Astrocyte (in vitro differentiated cells and primary cell): ENCODE results near the gene TEX2. TPM values are rescaled to one million over a fixed set of nuclear protein-coding genes. Genes with fewer than 3 reads are reported as not detected.

Experiments
- DNase-seq: peaks from one replicate; pipeline ENCODE4 v3.0.0-alpha.2; 2010; ENCODE audit warnings: low read depth
- FAIRE-seq: peaks from 2 replicates; lab custom pipeline; 2011; peaks lifted over from hg19 to GRCh38; lab: Jason Lieb, UNC
- H2AFZ ChIP-seq: 2 replicates; pipeline ENCODE4 v1.6.0; 2012; ENCODE audit warnings: low read depth, low read length, inconsistent platforms
- H3K27ac ChIP-seq: 2 replicates; pipeline ENCODE4 v1.5.1; 2011; ENCODE audit warnings: low read depth, low read length, inconsistent platforms
- H3K27me3 ChIP-seq: 2 replicates; pipeline ENCODE4 v1.6.0; 2011; ENCODE audit warnings: low read length, inconsistent platforms; ENCODE audit not compliant: insufficient read depth
- H3K36me3 ChIP-seq: 2 replicates; pipeline ENCODE4 v1.5.1; 2011; ENCODE audit warnings: low read length, inconsistent platforms; ENCODE audit not compliant: insufficient read depth
- H3K4me1 ChIP-seq: 2 replicates; pipeline ENCODE4 v1.5.1; 2011; ENCODE audit warnings: low read length, inconsistent platforms; ENCODE audit not compliant: insufficient read depth
- H3K4me2 ChIP-seq: 2 replicates; pipeline ENCODE4 v1.6.0; 2012; ENCODE audit warnings: low read length, inconsistent platforms
- H3K4me3 ChIP-seq: 2 replicates; pipeline ENCODE4 v1.5.1; 2011; ENCODE audit warnings: low read depth, mild to moderate bottlenecking, low read length, inconsistent platforms; ENCODE audit not compliant: insufficient read depth
- H3K79me2 ChIP-seq: 2 replicates; pipeline ENCODE4 v1.6.0; 2012; ENCODE audit warnings: mild to moderate bottlenecking, low read length, inconsistent platforms; ENCODE audit not compliant: insufficient read depth
- H3K9ac ChIP-seq: 2 replicates; pipeline ENCODE4 v1.6.0; 2012; ENCODE audit warnings: mild to moderate bottlenecking, low read length, inconsistent platforms
- H3K9me3 ChIP-seq: 2 replicates; pipeline ENCODE4 v1.5.1; 2012; ENCODE audit warnings: low read depth, mild to moderate bottlenecking, low read length, inconsistent platforms; ENCODE audit not compliant: insufficient read depth
- H4K20me1 ChIP-seq: 2 replicates; pipeline ENCODE4 v1.6.0; 2012; ENCODE audit warnings: low read length, inconsistent platforms; ENCODE audit not compliant: insufficient read depth
- H3K27ac Mint-ChIP-seq: one replicate; pipeline ENCODE4 v1.8.0; 2021; ENCODE audit warnings: mild to moderate bottlenecking, mixed read lengths; ENCODE audit not compliant: unreplicated experiment
- H3K27me3 Mint-ChIP-seq: one replicate; pipeline ENCODE4 v1.8.0; 2021; ENCODE audit warnings: low read depth, mixed read lengths; ENCODE audit not compliant: unreplicated experiment
- H3K36me3 Mint-ChIP-seq: one replicate; pipeline ENCODE4 v1.8.0; 2021; ENCODE audit warnings: low read depth, mixed read lengths; ENCODE audit not compliant: unreplicated experiment
- H3K4me1 Mint-ChIP-seq: one replicate; pipeline ENCODE4 v1.8.0; 2021; ENCODE audit warnings: low read depth, mixed read lengths; ENCODE audit not compliant: unreplicated experiment
- H3K4me3 Mint-ChIP-seq: one replicate; pipeline ENCODE4 v1.8.0; 2021; ENCODE audit warnings: mild to moderate bottlenecking, moderate library complexity, mixed read lengths; ENCODE audit not compliant: unreplicated experiment
- H3K9me3 Mint-ChIP-seq: one replicate; pipeline ENCODE4 v1.8.0; 2021; ENCODE audit warnings: mild to moderate bottlenecking, mixed read lengths; ENCODE audit not compliant: unreplicated experiment
- EZH2 ChIP-seq: IDR thresholded peaks from 2 replicates; pipeline ENCODE4 v1.6.1; 2012; ENCODE audit warnings: mild to moderate bottlenecking, low read length, inconsistent platforms; ENCODE audit not compliant: insufficient read depth
- total RNA-seq: library from RNA; stranded (reverse); gene quantifications from 2 replicates; pipeline ENCODE4 v1.2.1, GENCODE V29; 2021
- TF ChIP-seq, protein P1 (sequence below): IDR thresholded peaks from 2 replicates; pipeline ENCODE4 v1.5.1; 2011; ENCODE audit warnings: low read depth, mild to moderate bottlenecking, inconsistent platforms, low read length, moderate library complexity; ENCODE audit not compliant: insufficient read depth

Gene TEX2
- total RNA-seq, 1 donor from 2014 or later = 56.1 TPM

GRCh38 chr17:64219571-64219970 lies 43.5 kb downstream of the TEX2 start:
- Histone ChIP-seq H3K9me3 (no peaks in the 10 kb centered on the region), H3K27me3 (no peaks in the 10 kb centered on the region), H3K4me3 (no peak overlapping the region), H3K4me1 (peaks cover 30% of the 10 kb centered on the region), H4K20me1 (peaks cover 13% of the 10 kb centered on the region), H3K79me2 (peaks cover 34% of the 10 kb centered on the region), H3K4me2 (no peak overlapping the region), H3K9ac (no peak overlapping the region), H3K27ac (no peak overlapping the region), H3K36me3 (no peaks in the 10 kb centered on the region), H2AFZ (no peak overlapping the region)
- peaks cover 32% of the 10 kb centered on the region for H3K4me1 Mint-ChIP-seq
- H3K9me3 Mint-ChIP-seq = no peaks in the 10 kb centered on the region
- DNase-seq (no peak), FAIRE-seq (no peak)
- TF ChIP-seq EZH2 = no peak
- TF ChIP-seq, protein P1, sequence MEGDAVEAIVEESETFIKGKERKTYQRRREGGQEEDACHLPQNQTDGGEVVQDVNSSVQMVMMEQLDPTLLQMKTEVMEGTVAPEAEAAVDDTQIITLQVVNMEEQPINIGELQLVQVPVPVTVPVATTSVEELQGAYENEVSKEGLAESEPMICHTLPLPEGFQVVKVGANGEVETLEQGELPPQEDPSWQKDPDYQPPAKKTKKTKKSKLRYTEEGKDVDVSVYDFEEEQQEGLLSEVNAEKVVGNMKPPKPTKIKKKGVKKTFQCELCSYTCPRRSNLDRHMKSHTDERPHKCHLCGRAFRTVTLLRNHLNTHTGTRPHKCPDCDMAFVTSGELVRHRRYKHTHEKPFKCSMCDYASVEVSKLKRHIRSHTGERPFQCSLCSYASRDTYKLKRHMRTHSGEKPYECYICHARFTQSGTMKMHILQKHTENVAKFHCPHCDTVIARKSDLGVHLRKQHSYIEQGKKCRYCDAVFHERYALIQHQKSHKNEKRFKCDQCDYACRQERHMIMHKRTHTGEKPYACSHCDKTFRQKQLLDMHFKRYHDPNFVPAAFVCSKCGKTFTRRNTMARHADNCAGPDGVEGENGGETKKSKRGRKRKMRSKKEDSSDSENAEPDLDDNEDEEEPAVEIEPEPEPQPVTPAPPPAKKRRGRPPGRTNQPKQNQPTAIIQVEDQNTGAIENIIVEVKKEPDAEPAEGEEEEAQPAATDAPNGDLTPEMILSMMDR = no peak
- H3K4me3 Mint-ChIP-seq = no peak overlapping the region
- peaks cover 3% of the 10 kb centered on the region for H3K36me3 Mint-ChIP-seq
- H3K27me3 Mint-ChIP-seq = no peaks in the 10 kb centered on the region
- H3K27ac Mint-ChIP-seq = no peak overlapping the region

DNA sequence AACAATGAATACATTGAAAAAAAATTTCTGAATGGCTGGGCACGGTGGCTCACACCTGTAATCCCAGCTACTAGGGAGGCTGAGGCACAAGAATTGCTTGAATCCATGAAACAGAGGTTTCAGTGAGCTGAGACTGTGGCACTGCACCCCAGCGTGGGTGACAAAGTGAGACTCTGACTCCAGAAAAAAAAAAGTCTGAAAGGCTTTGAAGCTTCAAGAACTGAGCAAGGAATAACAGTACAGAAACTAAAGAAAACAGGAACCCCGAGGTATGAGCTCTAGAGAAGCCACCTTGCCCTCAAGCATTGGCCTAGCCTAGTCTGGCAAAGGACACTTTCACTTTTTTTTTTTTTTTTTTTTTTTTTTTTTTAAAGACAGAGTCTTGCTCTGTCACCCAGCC lies 45.0 kb downstream of the TEX2 start:
- no peaks in the 10 kb centered on the region for H3K27me3 ChIP-seq
- H3K9me3 ChIP-seq = no peaks in the 10 kb centered on the region
- H3K36me3 ChIP-seq = peaks cover 3% of the 10 kb centered on the region
- no peaks in the 10 kb centered on the region for H3K9me3 Mint-ChIP-seq
- DNase-seq = no peak
- peaks cover 39% of the 10 kb centered on the region for H3K4me1 Mint-ChIP-seq
- no peak for FAIRE-seq
- H2AFZ ChIP-seq = no peak overlapping the region
- H3K4me1 ChIP-seq = peaks cover 37% of the 10 kb centered on the region
- no peak overlapping the region for H3K9ac ChIP-seq
- no peak overlapping the region for H3K4me2 ChIP-seq
- no peak overlapping the region for H3K27ac Mint-ChIP-seq
- H3K27ac ChIP-seq = no peak overlapping the region
- TF ChIP-seq EZH2 = no peak
- TF ChIP-seq, protein P1 = no peak
- peaks cover 33% of the 10 kb centered on the region for H3K79me2 ChIP-seq
- peaks cover 8% of the 10 kb centered on the region for H3K36me3 Mint-ChIP-seq
- H3K4me3 ChIP-seq = no peak overlapping the region
- H4K20me1 ChIP-seq = peaks cover 13% of the 10 kb centered on the region
- H3K27me3 Mint-ChIP-seq = no peaks in the 10 kb centered on the region
- H3K4me3 Mint-ChIP-seq = no peak overlapping the region

DNA sequence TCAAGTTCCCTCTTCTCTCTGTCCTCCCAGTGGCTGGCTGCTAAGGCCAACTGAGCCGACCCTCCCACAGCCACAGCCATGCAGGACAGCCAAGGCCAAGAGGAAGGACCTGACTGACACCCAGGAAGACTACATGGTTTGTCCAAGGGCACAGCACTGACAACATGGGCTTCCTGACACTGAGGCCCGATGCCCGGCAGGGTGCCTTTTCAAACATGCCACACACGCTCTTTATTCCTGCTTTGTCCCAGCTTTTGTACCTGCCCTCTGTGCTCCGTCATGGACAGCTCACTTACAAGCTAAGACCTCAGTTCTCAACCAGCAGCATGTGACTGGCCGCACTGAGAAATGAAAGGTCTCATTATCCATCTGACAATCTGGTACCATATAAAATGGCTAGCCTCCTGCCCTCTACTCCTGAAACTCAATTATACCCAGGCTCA lies 45.8 kb downstream of the TEX2 start:
- Mint-ChIP-seq H3K27ac (no peak overlapping the region), H3K36me3 (peaks cover 16% of the 10 kb centered on the region), H3K9me3 (no peaks in the 10 kb centered on the region), H3K4me3 (peak overlapping the region; percentile 12), H3K4me1 (peaks cover 44% of the 10 kb centered on the region), H3K27me3 (no peaks in the 10 kb centered on the region)
- no peak overlapping the region for H2AFZ ChIP-seq
- TF ChIP-seq EZH2 = no peak
- peaks cover 4% of the 10 kb centered on the region for H3K36me3 ChIP-seq
- H3K4me1 ChIP-seq = peaks cover 42% of the 10 kb centered on the region
- H3K4me3 ChIP-seq = no peak overlapping the region
- FAIRE-seq (no peak), DNase-seq (no peak)
- no peaks in the 10 kb centered on the region for H3K9me3 ChIP-seq
- peak overlapping the region; percentile 67 for H3K4me2 ChIP-seq
- no peaks in the 10 kb centered on the region for H3K27me3 ChIP-seq
- H3K27ac ChIP-seq = peak overlapping the region; percentile 75
- peaks cover 13% of the 10 kb centered on the region for H4K20me1 ChIP-seq
- peak overlapping the region; percentile 56 for H3K9ac ChIP-seq
- peaks cover 33% of the 10 kb centered on the region for H3K79me2 ChIP-seq
